Glutamatergic neuron (in vitro differentiated cells): ENCODE results near the gene HIVEP3. TPM values are rescaled to one million over a fixed set of nuclear protein-coding genes. Genes with fewer than 3 reads are reported as not detected.

ENCODE experiments used
- DNase-seq: peaks from one replicate; pipeline ENCODE4 v3.0.0; 2022
- H3K27ac Mint-ChIP-seq: one replicate; pipeline ENCODE4 v1.8.0; 2020; ENCODE audit warnings: mild to moderate bottlenecking, mixed read lengths, inconsistent platforms; ENCODE audit not compliant: unreplicated experiment
- H3K27me3 Mint-ChIP-seq: one replicate; pipeline ENCODE4 v1.8.0; 2020; ENCODE audit warnings: mild to moderate bottlenecking, moderate library complexity, mixed read lengths, inconsistent platforms; ENCODE audit not compliant: unreplicated experiment
- H3K36me3 Mint-ChIP-seq: one replicate; pipeline ENCODE4 v1.8.0; 2020; ENCODE audit warnings: mild to moderate bottlenecking, mixed read lengths, inconsistent platforms; ENCODE audit not compliant: unreplicated experiment
- H3K4me1 Mint-ChIP-seq: one replicate; pipeline ENCODE4 v1.8.0; 2020; ENCODE audit warnings: mild to moderate bottlenecking, low read depth, mixed read lengths, inconsistent platforms; ENCODE audit not compliant: unreplicated experiment
- H3K4me3 Mint-ChIP-seq: one replicate; pipeline ENCODE4 v1.8.0; 2020; ENCODE audit warnings: mild to moderate bottlenecking, mixed read lengths, inconsistent platforms; ENCODE audit not compliant: unreplicated experiment
- H3K9me3 Mint-ChIP-seq: one replicate; pipeline ENCODE4 v1.8.0; 2020; ENCODE audit warnings: mild to moderate bottlenecking, moderate library complexity, mixed read lengths, inconsistent platforms; ENCODE audit not compliant: unreplicated experiment
- CTCF ChIP-seq: fragments of 200-600 bp; sonication (generic); IDR thresholded peaks from one replicate; pipeline ENCODE4 v1.5.0; 2021; ENCODE audit not compliant: partially characterized antibody, unreplicated experiment
- total RNA-seq: library from RNA; stranded (reverse); fragmentation: NEBNext Ultra II Directional; extraction: Animal tissue kit (Norgen Biotek cat#: 25700); gene quantifications from one replicate; pipeline ENCODE4 v1.2.1, GENCODE V29; 2021; ENCODE audit not compliant: unreplicated experiment

HIVEP3 gene
- total RNA-seq, 1 donor from 2014 or later = 15.1 TPM

GRCh38 chr1:41642922-41643821 is 275.6 kb downstream of the HIVEP3 start:
- Mint-ChIP-seq H3K4me1 (peaks cover 5% of the 10 kb centered on the region), H3K4me3 (no peak overlapping the region), H3K27me3 (peaks cover 5% of the 10 kb centered on the region), H3K36me3 (no peaks in the 10 kb centered on the region), H3K27ac (no peak overlapping the region), H3K9me3 (peaks cover 5% of the 10 kb centered on the region)
- no peak for TF ChIP-seq CTCF
- no peak for DNase-seq

GRCh38 chr1:41641941-41642527 is 276.7 kb downstream of the HIVEP3 start:
- H3K27ac Mint-ChIP-seq = no peak overlapping the region
- no peak for TF ChIP-seq CTCF
- no peak for DNase-seq

GRCh38 chr1:41641475-41641814 is 277.3 kb downstream of the HIVEP3 start:
- Mint-ChIP-seq H3K36me3 (no peaks in the 10 kb centered on the region), H3K4me1 (peaks cover 9% of the 10 kb centered on the region), H3K27me3 (peaks cover 2% of the 10 kb centered on the region), H3K4me3 (no peak overlapping the region), H3K27ac (no peak overlapping the region), H3K9me3 (peaks cover 3% of the 10 kb centered on the region)
- DNase-seq = no peak
- no peak for TF ChIP-seq CTCF

More at GRCh38 chr1:41641941-41642527, 276.7 kb downstream of the HIVEP3 start:
- Mint-ChIP-seq H3K9me3 (peaks cover 3% of the 10 kb centered on the region), H3K4me3 (no peak overlapping the region), H3K27me3 (peaks cover 2% of the 10 kb centered on the region), H3K4me1 (peaks cover 9% of the 10 kb centered on the region), H3K36me3 (no peaks in the 10 kb centered on the region)

GRCh38 chr1:41640756-41641474 is 277.8 kb downstream of the HIVEP3 start:
- Mint-ChIP-seq H3K4me1 (peaks cover 9% of the 10 kb centered on the region), H3K9me3 (peaks cover 3% of the 10 kb centered on the region), H3K36me3 (no peaks in the 10 kb centered on the region), H3K27ac (no peak overlapping the region), H3K27me3 (peaks cover 2% of the 10 kb centered on the region), H3K4me3 (no peak overlapping the region)
- no peak for DNase-seq
- TF ChIP-seq CTCF = no peak
